Thymus (tissue), 11 donors: ENCODE results near the gene SLC13A3. TPM values are rescaled to one million over a fixed set of nuclear protein-coding genes. Genes with fewer than 3 reads are reported as not detected.

Source experiments
- DNase-seq, 9 donors: peaks; one replicate each; pipeline ENCODE4 v3.0.0-alpha.2; 2013; ENCODE audit warnings: low spot score in 9 of 9, low read depth in 6 of 9, missing footprints in 1 of 9
- H3K27ac ChIP-seq, 2 donors: one replicate each; pipeline ENCODE4 v1.5.1; 2013; ENCODE audit warnings: control low read depth in 1 of 2, low read depth in 1 of 2, low read length in 1 of 2, mild to moderate bottlenecking in 1 of 2, moderate library complexity in 1 of 2
- H3K27me3 ChIP-seq, 2 donors: one replicate each; pipeline ENCODE4 v1.5.1; 2013; ENCODE audit warnings: low read length in 1 of 2; ENCODE audit not compliant: control insufficient read depth in 2 of 2, insufficient read depth in 1 of 2
- H3K36me3 ChIP-seq, 2 donors: one replicate each; pipeline ENCODE4 v1.5.1; 2013; ENCODE audit warnings: low read length in 1 of 2, mild to moderate bottlenecking in 1 of 2, moderate library complexity in 1 of 2; ENCODE audit not compliant: control insufficient read depth in 2 of 2, insufficient read depth in 2 of 2
- H3K4me1 ChIP-seq, 2 donors: one replicate each; pipeline ENCODE4 v1.5.1; 2013; ENCODE audit warnings: low read length in 2 of 2; ENCODE audit not compliant: control insufficient read depth in 2 of 2, insufficient read depth in 2 of 2
- H3K4me3 ChIP-seq, 2 donors: one replicate each; pipeline ENCODE4 v1.5.1; 2013; ENCODE audit warnings: low read length in 2 of 2, control low read depth in 1 of 2, mild to moderate bottlenecking in 1 of 2
- H3K9me3 ChIP-seq, 2 donors: one replicate each; pipeline ENCODE4 v1.5.1; 2013; ENCODE audit warnings: low read length in 1 of 2, mild to moderate bottlenecking in 1 of 2; ENCODE audit not compliant: control insufficient read depth in 2 of 2, insufficient read depth in 1 of 2
- WGBS: extraction: QIAGEN DNeasy Blood & Tissue Kit; methylation state at CpG from one replicate; pipeline ENCODE4 v1.1.7; 2013; 5-methylcytosine and 5-hydroxymethylcytosine counted together
- polyA plus RNA-seq: library from polyadenylated mRNA; stranded (reverse); fragments of 200-250 nt; gene quantifications from one replicate; pipeline ENCODE4 v1.2.3, GENCODE V29; 2013
- total RNA-seq: library from RNA; stranded (reverse); fragments of 120-200 nt; gene quantifications from one replicate; pipeline ENCODE4 v1.2.4, GENCODE V29; 2013
- donor health status: healthy.

Gene SLC13A3
- total and polyA plus RNA-seq, 2 donors = 1.4 to 1.9 TPM

GRCh38 chr20:46605978-46606816, 45.1 kb downstream of the SLC13A3 start:
- no peak overlapping the region for H3K4me3 ChIP-seq
- no peaks in the 10 kb centered on the region for H3K4me1 ChIP-seq
- no peak overlapping the region for H3K27ac ChIP-seq
- H3K27me3 ChIP-seq = no peaks in the 10 kb centered on the region
- no peak for DNase-seq
- WGBS = 90% methylated on average over 9 of the region's 9 CpGs
- H3K9me3 ChIP-seq = no peaks in the 10 kb centered on the region
- H3K36me3 ChIP-seq = no peaks in the 10 kb centered on the region

- H3K27ac ChIP-seq = no peak overlapping the region
- no peaks in the 10 kb centered on the region for H3K9me3 ChIP-seq
- no peaks in the 10 kb centered on the region for H3K4me1 ChIP-seq
- DNase-seq = no peak
- no peaks in the 10 kb centered on the region for H3K27me3 ChIP-seq
- no peak overlapping the region for H3K4me3 ChIP-seq
- H3K36me3 ChIP-seq = no peaks in the 10 kb centered on the region
Measured at GRCh38 chr20:46605181-46605580, 46.1 kb downstream of the SLC13A3 start.

DNA sequence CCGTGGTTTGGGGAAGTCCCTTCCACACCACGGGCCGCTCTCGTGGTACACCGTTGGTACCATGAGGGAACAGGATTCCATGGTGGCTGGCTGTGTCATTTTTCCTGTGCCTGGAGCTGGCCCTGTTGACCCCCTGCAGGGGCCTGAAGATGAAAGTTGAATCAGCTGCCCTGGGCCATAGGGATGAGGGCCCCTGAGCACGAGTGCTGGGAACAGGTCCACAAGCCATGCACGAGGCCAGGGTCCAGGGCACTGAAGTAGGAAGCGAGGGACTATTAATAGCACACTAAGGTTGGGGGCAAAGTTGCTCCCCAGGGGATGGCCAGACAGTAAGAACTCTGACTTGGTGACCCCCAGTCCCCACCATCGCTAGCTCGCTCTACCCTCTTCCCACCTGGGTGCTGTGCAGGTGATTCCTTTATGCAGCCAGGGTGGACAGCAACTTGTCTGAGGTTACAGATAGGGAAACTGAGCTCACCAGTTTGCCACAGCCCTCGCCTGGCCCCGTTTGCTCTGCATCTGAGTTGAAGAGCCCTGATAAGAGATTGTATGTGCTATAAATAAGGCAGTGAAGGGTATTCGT, 46.6 kb downstream of the SLC13A3 start:
- no peak overlapping the region for H3K27ac ChIP-seq
- H3K36me3 ChIP-seq = no peaks in the 10 kb centered on the region
- no peak for DNase-seq
- no peaks in the 10 kb centered on the region for H3K27me3 ChIP-seq
- no peaks in the 10 kb centered on the region for H3K9me3 ChIP-seq
- H3K4me3 ChIP-seq = no peak overlapping the region
- WGBS = 93% methylated on average over 13 of the region's 13 CpGs
- no peaks in the 10 kb centered on the region for H3K4me1 ChIP-seq

- no peak overlapping the region for H3K27ac ChIP-seq
- H3K9me3 ChIP-seq = no peaks in the 10 kb centered on the region
- 97% methylated on average over 2 of the region's 2 CpGs for WGBS
- no peaks in the 10 kb centered on the region for H3K36me3 ChIP-seq
- no peak for DNase-seq
- no peak overlapping the region for H3K4me3 ChIP-seq
- H3K27me3 ChIP-seq = no peaks in the 10 kb centered on the region
- H3K4me1 ChIP-seq = no peaks in the 10 kb centered on the region
Measured at GRCh38 chr20:46602429-46602828, 48.8 kb downstream of the SLC13A3 start.

- Histone ChIP-seq H3K27ac (no peak overlapping the region), H3K9me3 (no peaks in the 10 kb centered on the region), H3K36me3 (no peaks in the 10 kb centered on the region), H3K4me1 (no peaks in the 10 kb centered on the region), H3K4me3 (no peak overlapping the region), H3K27me3 (no peaks in the 10 kb centered on the region)
- DNase-seq = no peak
Measured at GRCh38 chr20:46601603-46602122, 49.6 kb downstream of the SLC13A3 start.

DNA sequence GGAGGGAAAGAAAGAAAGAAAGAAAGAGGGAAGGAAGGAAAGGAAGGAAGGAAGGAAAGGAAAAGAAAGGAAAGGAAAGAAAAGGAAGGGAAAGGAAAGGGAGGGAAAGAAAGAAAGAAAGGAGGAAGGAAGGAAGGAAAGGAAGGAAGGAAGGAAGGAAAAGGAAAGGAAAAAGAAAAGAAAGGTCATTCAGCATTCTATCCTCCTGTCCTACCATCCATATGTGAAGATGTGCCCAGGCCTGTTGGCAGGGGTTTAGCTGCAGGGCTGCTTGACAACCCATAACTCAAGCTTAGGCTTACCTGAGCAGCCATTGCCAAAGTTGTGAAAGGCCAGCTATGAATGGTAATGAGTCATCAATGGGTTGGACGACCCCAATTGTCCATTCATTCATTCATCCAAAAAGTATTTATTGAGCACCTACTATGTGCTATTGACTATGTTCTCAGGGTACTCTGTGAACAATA, 50.9 kb downstream of the SLC13A3 start:
- Histone ChIP-seq H3K36me3 (no peaks in the 10 kb centered on the region), H3K9me3 (no peaks in the 10 kb centered on the region), H3K4me1 (no peaks in the 10 kb centered on the region), H3K4me3 (no peak overlapping the region), H3K27me3 (no peaks in the 10 kb centered on the region), H3K27ac (no peak overlapping the region)
- WGBS = 90% methylated on average over 1 of the region's 1 CpG
- DNase-seq = no peak

DNA sequence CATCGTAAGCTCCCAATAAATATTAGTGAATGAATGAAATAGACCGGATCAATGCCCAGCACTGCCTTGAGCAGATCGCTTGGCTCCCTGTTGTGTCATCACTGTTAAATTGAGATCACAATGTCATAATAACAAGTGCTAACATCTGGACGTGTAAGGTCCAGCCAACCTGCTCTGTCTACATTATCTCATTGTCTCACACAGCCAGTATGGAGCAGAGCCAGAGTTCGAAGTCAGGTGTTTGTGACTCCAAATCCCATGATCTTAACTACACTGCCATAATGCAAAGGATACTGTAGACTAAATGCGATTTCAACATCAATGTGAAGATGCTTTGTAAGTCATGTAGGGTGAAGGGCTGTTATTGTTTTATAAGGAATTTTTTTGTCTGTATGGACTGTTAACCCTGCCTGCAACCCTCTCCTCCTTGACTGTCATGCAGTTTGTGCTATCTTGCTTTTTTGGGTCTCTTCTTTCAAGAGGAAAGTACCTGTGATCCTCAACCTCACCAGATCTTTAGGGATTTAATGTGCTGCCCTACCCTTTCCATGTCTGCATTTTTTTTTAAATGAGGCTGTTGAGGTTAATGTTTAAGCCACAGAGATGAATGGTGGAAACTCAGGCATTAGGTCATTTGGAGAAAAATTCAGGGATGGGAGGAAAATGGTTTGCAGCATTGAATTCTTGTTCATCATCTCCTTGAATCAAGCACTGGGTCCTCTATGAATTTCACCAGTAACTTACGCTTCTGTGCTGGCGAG, 51.9 kb downstream of the SLC13A3 start:
- no peaks in the 10 kb centered on the region for H3K27me3 ChIP-seq
- no peaks in the 10 kb centered on the region for H3K9me3 ChIP-seq
- H3K36me3 ChIP-seq = no peaks in the 10 kb centered on the region
- no peak for DNase-seq
- no peaks in the 10 kb centered on the region for H3K4me1 ChIP-seq
- no peak overlapping the region for H3K4me3 ChIP-seq
- no peak overlapping the region for H3K27ac ChIP-seq
- 96% methylated on average over 8 of the region's 8 CpGs for WGBS

DNA sequence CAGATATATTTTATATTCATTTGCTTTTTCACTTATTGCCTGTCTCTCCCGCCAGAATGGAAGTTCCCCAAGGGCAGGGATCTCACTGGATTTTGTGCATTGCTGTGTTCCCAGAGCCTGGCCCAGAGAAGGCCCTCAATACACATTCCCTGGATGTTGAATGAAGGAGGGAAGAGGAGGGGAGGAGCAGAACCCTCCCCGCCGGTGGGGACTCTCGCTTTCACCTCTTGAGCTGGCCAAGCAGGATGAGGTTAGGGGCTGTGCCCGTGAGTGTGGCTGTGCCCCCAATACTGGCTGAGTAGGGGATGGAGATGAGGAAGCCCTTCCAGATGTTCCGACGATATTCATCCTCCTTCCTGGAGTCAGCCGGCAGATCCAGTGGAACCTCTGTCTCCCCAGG, 55.3 kb downstream of the SLC13A3 start:
- Histone ChIP-seq H3K9me3 (no peaks in the 10 kb centered on the region), H3K36me3 (no peaks in the 10 kb centered on the region), H3K27me3 (no peaks in the 10 kb centered on the region), H3K4me1 (no peaks in the 10 kb centered on the region), H3K27ac (no peak overlapping the region), H3K4me3 (no peak overlapping the region)
- DNase-seq = no peak
- 93% methylated on average over 8 of the region's 8 CpGs for WGBS

- WGBS = 71% methylated on average over 2 of the region's 2 CpGs
- Histone ChIP-seq H3K4me3 (no peak overlapping the region), H3K27ac (no peak overlapping the region), H3K9me3 (no peaks in the 10 kb centered on the region), H3K4me1 (no peaks in the 10 kb centered on the region), H3K36me3 (no peaks in the 10 kb centered on the region), H3K27me3 (no peaks in the 10 kb centered on the region)
- no peak for DNase-seq
Measured at GRCh38 chr20:46594725-46595124, 56.5 kb downstream of the SLC13A3 start.
